HG03571 (cell line): ENCODE results near the gene SGMS1.
"Not testable (repeated sequence)": the region's sequence is repeated elsewhere in the genome, so short reads cannot be mapped to it uniquely, and the experiment has no call there.

Experiments
- ATAC-seq: cut with Tn5 transposase; IDR thresholded peaks from one replicate; pipeline ENCODE4 v1.9.1; 2021; ENCODE audit not compliant: unreplicated experiment

The SGMS1 gene

GRCh38 chr10:50540069-50540825 is 83.5 kb downstream of the SGMS1 start:
- ATAC-seq, result peak; percentile 41

- no peak for ATAC-seq
Measured at GRCh38 chr10:50538555-50539398, 85.0 kb downstream of the SGMS1 start.

DNA sequence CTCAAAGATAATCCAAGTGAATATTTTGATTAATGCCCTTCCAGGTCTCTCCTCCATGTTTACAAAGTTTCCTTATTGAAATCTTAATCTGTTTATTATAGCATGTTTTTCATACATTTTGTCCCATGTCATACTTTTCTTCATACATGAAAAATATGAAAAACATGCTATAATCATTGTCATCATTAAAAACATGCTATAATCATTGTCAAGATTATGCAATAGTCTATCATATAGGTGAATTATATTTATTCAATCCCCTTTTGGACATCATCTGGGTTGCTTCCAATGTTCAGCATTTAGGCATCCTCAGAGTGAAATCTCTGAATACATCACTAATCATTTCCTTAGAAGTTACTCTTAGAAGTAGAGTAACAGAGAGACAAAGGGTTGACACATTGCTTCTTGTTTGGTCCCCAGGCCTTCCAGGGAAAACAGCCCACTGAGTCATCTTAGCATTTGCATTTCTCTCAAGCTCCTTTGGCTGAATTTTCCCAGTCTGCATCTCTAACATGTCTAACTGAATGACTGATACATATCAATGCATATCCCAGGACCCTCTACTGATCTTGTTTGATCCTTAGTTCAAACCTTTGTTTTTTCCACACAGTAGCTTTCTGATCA is 87.0 kb downstream of the SGMS1 start:
- no peak for ATAC-seq

GRCh38 chr10:50534748-50535376 is 88.9 kb downstream of the SGMS1 start:
- ATAC-seq, result not testable (repeated sequence)

DNA sequence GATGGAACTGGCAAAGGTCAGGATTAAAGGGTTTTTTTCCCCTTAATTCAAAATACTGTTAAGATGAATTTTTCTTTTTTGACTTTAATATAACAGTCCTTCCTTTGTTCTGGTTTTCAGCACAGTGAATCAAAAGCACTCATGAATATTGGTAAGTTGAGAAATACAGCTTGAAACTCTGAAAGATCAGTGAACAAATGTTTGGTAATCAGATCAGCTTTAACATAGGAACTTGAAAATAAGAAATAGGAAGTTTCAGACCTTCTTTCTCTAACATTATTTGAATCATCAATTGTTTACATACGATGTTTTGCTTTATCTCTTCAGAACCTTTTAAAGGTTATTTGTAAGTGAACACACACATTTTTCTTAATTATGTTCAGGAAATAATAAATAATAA is 90.5 kb downstream of the SGMS1 start:
- ATAC-seq, result no peak

DNA sequence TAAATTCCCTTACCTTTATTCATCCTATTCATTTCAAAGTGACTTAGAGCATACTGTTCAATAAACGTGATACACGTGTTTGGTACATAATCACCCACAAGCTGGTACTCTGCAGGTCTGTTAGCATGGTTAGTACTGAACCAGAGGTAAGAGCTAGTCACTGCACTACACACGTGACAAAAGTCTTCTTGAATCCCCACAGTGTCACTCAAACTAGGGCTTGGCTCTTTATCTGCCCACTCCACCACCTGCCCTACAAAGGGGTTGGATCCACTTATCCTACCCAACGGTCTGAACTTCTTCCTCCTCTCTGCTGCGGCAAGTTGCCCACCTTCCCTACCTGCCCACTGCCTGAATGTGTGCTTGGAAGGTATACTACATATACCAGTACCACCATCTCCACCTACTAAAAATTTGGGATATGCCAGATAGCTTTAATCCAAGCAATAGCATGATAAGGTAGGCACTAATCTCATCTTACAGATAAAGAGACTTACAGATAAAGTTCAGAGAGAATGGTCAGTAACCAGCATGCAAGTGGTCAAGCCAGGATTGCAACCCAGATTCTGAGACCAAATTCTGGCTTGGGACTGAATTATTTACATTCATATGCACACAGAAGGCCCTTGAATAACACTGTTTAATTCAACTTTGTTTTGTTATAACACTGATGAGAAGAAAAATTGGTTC is 92.2 kb downstream of the SGMS1 start:
- ATAC-seq, result no peak

DNA sequence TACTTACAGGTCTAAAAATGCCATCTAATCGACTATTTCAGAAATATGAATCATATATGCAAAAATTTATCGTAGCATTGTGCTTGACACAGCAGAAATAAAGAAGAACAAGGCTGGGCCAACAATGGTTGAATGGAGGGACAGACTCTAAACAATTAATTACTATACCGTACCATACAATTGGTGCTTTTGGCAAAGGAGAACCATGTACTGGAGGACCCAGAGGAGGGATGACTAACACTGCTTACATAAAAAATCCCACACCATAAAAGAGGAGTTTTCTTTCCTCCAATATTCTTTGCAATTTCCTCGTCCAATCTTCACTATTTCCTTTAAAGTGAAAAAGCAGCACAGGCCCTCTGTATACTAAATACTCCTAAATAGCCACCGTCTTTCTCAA is 94.1 kb downstream of the SGMS1 start:
- ATAC-seq, result no peak

GRCh38 chr10:50528206-50528605 is 95.5 kb downstream of the SGMS1 start:
- ATAC-seq, result no peak

DNA sequence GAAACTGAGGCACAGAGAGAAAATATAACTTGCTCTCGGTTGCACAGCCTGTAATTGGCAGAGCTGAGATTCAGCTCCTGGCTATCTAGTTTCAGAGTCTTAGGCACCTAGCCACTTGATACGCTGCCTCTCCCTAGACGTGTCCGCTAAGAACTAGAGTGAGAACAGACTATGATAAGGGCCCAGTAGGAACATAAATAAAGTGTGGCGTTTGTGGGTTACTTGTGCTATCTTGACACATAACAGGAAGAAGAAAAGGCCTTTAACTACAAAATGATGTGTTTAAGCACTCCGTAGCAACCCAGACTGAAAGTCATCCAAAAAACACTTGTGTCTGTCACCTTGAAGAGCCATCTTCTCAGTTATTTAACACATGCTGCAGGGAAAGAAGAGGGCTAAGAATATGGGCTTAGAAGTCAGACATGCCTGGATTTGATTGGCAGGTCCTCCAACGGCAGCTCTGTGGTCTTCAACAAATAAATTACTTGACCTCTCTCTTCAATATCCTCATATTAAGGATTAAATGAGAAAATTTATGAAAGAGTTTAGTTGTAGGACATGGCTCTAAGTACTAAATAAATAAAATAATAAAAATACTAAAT is 96.2 kb downstream of the SGMS1 start:
- no peak for ATAC-seq

DNA sequence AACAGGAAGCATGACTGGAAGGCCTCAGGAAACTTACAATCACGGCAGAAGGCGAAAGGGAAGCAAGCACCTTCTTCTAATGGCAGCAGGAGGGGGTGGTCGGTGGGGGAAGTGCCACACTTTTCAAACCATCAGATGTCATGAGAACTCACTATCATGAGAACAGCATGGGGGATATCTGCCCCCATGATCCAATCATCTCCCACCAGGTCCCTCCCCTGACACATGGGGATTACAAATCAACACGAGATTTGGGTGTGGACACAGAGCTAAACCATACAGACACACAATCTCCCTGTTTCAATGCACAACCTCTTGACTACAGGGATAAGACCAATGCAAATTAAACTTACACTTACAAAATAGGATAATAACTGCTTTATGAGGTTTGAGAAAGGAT is 97.6 kb downstream of the SGMS1 start:
- ATAC-seq, result no peak

DNA sequence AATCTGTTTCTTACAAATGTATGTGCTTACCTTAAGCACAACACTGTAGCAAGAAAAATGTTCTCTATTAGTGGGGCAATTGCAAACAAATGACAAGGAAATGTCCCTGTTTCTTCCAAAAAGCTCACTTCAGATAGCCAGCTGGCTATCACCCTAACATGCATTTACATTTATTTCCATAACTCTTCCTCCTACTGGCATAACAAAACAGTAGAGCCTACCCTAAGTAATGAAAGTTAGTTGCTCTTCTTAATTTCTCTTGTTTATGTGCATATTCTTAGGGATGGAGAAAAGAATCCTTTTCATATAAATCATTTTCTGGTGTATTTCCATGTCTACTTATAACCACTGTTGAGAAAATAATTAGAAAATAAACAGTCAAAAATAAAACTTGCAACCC is 100.4 kb downstream of the SGMS1 start:
- no peak for ATAC-seq

GRCh38 chr10:50522908-50523307 is 100.8 kb downstream of the SGMS1 start:
- ATAC-seq, result no peak

DNA sequence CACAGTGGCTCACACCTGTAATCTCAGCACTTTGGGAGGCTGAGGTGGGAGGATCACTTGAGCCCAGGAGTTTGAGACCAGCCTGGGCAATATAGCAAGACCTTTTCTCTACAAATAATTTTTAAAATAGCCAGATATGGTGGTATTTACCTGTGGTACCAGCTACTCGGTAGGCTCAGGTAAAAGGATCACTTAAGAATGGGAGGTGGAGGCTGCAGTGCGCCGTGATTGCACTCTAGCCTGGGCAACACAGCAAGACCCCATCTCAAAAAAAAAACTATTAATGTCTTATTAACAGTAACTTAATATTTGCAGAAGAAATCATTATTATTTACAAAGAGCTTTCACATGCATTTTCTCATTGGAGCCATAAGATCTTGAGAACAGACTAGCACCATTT is 103.6 kb downstream of the SGMS1 start:
- ATAC-seq, result no peak

DNA sequence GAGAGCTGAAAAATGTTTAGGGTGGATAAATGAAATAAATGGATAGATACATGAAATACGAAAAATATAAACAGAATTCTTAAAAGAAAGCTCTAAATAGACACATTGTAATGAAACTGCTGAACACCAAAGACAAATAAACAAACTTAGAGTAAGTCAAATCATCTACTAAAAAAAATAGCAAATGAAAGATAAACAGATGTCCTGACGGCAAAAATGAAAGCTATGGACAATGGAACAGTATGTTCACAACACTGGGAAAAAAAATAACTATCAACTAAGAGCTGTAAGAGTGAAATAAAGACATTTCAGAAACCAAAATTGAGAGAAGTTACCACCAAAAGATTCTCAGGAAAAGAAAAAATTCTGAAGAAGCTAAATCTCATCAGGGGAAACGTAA is 106.1 kb downstream of the SGMS1 start:
- no peak for ATAC-seq

GRCh38 chr10:50516171-50516570 is 107.6 kb downstream of the SGMS1 start:
- ATAC-seq, result no peak

GRCh38 chr10:50515420-50515819 is 108.3 kb downstream of the SGMS1 start:
- ATAC-seq, result no peak

DNA sequence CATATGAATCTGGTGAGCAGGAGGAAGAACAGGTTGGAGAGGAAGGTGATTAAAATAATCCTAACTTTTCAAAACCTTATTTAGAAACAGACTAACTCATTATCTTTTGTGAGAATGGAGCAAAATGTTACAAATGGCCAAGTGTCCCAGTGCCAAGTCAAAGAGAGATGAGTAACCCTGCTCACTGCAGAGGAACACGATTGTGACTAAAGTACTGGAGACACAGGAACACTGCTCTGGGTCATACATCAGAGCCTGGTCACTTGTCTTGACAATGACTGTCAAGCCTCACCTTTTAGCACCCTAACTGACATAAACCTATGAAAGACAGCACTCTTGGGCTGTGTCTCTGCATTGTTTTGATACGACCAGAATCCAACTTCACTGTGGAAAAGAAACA is 108.8 kb downstream of the SGMS1 start:
- ATAC-seq, result no peak

GRCh38 chr10:50513956-50514355 is 109.8 kb downstream of the SGMS1 start:
- ATAC-seq, result no peak

GRCh38 chr10:50512743-50513416 is 110.9 kb downstream of the SGMS1 start:
- peak; percentile 31 for ATAC-seq

DNA sequence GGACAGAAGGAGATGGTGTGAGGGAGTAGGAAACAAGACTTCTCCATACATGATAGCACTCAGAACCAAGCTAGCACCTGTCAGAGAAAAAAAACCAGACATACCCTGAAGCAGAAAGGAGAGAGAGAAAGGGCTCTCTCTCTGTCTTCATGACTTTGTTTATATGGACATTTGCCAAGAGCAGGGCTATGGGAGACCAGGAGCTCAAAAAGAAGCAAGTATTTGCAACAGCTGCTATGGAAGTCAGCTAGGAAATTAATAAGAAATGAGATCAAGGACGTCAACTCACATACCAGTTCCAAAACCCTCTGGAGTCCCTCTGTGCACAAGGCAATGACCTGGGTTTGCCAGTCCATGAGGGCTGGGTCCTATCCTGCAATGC is 111.6 kb downstream of the SGMS1 start:
- ATAC-seq, result no peak
